ENCODE measurements around the gene CADPS.
"Not testable (repeated sequence)": the region's sequence is repeated elsewhere in the genome, so short reads cannot be mapped to it uniquely, and the experiment has no call there.

The CADPS gene

GRCh38 chr3:62585861-62586260 lies 289.4 kb downstream of the CADPS start:
- DNase-seq = no peak

DNA sequence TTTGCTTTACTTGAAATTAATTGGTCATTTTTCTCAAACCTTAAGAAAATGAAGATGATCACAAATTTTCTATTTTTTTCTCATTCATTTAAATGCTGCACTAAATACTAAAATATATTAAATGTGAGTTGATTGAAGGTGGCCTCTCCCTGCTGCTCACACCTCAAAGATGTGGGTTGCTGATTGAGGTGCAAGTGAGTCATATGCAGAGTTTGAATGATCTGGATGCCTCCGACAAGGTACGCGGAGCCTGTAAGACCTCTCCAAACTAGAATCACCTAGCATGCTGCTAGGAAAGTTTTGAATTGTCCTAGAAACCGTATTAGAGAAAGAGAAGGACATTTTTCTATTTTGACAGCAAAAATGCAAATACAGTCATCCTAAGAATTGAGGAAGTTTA lies 290.6 kb downstream of the CADPS start:
- DNase-seq = no peak

DNA sequence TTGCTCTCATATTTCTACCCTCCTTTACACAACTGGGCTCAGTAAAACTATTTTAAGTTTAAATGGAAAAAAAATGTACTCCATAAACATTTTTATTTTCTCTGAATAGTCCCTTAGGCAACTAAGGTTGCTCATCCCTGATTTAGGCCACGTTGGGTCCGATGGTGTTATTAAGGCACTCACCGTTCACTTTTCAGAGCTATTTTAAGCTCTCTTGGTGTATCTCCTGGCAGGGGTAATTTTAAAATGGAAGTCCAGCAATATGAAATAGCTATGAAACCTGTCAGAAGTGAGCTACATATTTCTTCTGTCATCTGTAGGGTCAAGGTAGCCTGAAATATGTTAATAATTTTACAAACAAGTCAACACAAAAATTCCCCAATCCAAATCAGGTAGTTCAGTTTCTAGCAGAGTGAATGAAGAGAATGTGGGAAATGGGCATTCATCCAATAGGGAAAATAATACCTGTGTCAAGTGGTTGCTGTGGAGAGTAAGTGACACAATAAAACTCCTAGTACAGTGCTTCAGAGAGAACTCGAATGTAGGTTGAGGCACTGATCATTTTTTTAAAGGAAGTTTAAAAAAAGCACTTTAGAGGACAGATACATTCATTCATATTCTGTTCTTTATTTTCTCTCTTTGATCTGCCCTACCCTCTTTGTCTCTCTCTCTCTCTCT lies 292.6 kb downstream of the CADPS start:
- peak; percentile 35 for DNase-seq

GRCh38 chr3:62580485-62580884 lies 294.7 kb downstream of the CADPS start:
- DNase-seq = not testable (repeated sequence)

DNA sequence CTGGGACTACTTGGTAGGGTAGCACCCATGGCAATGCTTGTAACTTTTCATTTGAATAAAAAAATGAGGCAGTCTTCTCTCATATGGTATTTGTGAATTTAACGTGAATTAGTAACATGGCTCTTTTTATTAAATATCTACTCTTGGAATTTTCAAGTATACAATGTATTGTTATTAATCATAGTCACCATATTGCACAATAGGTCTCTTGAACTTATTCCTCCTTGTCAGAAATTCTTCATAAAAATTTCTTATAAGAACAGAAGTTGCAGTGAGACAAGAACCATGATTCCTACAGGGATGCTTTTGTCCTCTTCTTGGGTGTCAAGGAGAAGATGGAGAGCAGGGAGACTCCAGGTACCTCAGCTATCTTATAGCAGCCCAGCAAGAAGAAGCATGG lies 298.1 kb downstream of the CADPS start:
- DNase-seq = no peak

DNA sequence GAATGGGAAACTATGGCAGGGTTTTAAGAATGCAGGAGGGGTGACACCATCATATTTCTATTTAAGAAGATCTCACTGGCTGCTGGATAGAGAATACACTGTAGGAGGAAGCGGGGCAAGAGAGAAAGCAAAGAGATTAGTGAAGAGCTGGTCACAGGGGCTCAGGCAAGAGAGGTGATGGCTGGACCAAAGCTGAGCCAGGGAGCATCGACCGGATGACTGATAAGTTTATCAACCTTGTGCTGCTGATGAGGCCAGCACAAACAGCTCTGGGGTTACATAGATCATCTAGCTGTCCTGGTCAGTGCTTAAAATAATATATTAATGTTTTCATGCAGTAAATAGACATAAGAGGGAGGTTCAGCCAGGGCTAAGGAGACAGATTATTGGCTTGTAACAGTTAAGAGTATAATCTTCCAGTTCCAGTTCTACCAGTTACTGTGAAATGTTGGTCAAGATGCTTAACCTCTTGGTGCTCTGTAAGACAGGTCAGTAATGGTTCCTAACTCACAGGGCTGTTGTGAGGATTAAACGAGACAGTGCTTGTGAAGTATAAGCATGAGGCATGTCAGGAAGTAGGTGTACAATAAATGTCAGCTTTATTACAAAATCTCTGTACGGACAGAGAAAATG lies 300.8 kb downstream of the CADPS start:
- DNase-seq = no peak

GRCh38 chr3:62571916-62572315 lies 303.3 kb downstream of the CADPS start:
- DNase-seq = no peak

- no peak for DNase-seq
Measured at GRCh38 chr3:62570888-62571287, 304.3 kb downstream of the CADPS start.

DNA sequence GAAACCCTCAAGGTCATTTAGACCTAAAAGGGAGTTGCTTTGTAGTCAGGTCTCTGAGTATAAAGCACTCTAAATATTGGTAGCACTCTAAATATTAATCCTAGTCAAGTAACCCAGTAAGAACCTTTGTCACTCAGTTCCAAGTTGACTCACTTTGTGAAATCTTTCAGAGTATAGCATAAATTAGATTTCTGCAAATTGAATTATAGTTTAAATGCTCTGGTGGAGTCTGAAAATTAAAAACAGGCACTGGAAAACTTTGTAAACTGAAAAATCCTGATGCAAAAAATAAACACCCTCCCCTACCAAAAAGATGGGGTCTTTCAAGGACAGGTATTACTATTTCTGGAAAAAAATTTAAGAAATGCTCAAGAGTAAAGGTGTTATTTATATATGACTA lies 305.6 kb downstream of the CADPS start:
- no peak for DNase-seq

GRCh38 chr3:62567097-62568021 lies 307.9 kb downstream of the CADPS start:
- no peak for DNase-seq

- no peak for DNase-seq
Measured at GRCh38 chr3:62566022-62566557, 309.1 kb downstream of the CADPS start.

DNA sequence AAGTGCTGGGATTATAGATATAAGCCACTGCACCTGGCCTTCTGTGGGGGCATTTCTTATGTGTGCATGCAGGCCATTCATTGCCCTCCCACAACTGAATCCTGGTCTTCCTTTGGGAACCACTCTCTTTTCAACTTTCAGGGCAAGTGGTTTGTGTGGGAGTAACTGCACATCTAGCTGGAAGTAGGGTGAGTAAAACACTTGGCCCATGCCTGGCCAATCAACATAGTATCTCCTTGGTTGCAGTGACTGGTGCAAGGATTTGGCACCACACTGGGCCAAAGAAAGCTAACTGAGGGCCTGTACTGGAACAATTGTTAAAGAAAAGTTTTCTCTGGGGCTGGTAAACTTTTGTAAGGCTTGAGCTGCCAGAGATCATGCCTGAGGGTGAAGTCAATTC lies 312.6 kb downstream of the CADPS start:
- DNase-seq = no peak

- DNase-seq = no peak
Measured at GRCh38 chr3:62562017-62562416, 313.2 kb downstream of the CADPS start.

DNA sequence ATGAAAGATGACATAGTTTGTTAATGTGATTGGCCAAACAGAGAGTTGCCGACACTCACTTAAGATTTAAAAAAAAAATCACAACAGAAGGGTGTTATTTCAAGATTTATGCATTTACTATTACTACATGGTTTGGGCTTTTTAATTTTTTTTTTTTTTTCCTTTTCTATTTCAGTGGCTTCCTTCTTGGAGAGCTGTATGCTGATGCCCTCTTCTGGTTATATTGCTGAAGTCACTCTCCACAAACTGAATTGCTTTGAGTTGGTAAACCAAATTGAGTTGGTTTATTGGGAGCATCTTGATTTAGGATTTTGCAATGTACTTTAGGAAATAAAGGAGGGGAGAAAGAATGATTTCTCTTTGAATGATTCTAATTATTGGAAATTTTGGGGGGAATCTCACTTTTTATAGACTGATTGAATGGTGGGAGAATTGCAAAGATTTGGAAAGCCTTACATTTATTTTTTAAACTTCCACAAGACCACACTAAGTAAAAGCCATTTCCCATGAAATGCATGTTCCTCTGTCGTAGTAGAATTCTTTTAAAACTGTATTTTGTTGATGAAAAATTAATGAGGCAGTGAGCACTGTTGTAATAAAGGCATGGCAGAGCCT lies 315.3 kb downstream of the CADPS start:
- peak; percentile 11 for DNase-seq

DNA sequence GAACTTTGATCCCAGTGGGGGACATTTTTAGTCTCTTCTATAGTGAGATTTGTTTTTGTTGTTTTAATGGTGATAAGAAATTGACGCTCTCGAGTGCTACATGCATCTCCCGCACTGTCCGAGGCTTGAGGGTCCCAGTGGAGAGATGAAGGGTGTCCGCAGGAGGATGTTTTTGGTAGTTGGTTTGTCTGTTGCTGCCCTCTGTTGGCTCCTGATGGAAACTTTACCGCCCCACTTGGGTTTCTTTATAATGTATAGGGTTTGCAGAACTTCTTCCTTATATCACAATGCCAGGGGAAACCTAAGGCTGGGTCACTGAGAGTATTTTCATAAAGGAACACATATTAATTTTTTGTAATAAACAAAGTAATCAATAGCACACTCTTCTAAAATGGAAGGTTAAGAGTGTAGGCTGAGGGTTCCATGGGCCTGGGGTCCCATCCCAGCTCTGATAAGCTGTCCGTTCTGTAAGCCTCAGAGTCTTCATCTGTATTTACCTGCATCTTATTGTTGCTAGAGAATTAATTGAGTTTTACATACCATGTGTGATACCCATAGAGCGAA lies 316.6 kb downstream of the CADPS start:
- DNase-seq = no peak

DNA sequence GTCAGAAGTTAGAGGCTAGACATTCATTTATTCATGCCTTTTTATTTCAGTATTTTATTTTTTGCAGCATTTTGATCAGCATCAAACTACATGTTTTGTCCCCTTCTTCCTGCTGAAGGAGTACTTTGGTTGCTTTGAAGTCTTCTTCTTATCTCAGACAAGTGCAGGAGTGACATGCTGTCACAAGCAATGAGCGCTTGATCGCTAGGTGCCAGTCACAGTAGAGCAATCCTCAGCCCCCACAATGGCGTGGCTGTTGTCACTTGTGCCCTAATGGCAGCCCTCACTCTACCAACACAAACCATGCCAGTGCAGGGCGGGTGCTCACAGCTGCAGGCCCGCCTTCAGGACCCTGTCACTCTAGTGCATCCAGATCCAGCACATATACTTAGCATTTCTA lies 317.2 kb downstream of the CADPS start:
- no peak for DNase-seq

DNA sequence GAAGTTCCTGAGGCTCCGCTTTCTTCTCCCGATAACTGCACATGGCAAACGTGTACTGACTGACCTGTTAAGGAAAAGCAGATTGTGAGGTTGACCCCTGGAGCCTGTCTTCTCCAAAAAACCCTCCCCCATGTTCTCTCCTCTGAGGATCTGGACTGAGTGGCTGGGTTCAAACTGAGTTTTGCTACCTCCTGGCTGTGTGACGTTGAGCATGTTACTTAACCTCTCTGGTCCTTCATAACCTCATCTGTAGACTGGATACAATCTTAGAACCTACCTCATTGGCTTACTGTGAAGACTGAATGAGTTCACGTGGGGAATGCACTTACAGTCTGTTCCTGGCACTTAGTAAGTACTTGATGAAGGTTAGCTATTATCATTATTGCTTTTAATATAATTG lies 317.8 kb downstream of the CADPS start:
- DNase-seq = no peak

GRCh38 chr3:62556121-62556815 lies 318.9 kb downstream of the CADPS start:
- no peak for DNase-seq

DNA sequence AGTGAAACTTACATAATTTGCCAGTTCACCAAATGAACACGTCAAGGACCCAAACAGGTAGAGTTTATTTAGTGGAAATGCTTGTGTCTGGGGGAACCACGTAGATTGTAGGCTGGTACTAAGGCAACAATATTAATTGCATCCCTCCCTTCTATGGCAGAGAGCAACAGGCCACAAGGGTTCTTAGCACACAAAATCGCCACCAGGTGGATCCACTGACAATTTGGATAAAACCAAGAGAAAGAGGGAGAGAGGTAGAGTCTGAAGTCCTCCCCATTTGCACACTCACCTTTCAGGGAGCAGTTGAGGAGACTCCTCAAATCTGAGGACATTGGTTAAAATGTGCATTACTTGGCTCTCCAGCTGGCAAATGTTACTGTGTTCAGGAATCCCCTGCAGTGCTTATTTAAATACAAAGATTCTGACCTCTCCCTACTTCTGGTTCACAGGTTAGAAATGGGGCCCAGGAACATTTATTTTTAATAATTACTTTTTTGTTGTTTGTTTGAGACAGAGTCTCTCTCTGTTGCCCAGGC lies 320.9 kb downstream of the CADPS start:
- no peak for DNase-seq

- no peak for DNase-seq
Measured at GRCh38 chr3:62553811-62554210, 321.4 kb downstream of the CADPS start.

GRCh38 chr3:62551556-62551955 lies 323.7 kb downstream of the CADPS start:
- DNase-seq = no peak

DNA sequence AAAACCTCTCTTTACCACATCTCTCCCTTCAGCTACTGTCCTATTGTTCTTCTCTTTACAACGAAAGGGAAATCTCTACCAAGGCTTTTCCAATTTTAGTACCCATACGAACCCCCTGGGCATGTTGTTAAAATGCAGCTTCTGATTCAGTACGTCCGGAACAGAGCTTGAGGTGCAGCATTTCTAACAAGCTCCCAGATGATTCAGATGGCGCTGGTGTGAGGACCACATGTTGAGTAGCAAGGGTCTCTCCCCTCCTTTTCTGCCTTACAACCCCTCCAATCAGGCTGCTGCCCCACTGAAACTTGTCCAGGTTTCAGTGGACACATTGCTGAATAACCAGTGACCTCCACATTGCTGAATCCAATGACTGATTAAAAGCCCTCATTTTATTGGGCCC lies 324.8 kb downstream of the CADPS start:
- DNase-seq = no peak

All from NCI-H1092 treated with DMSO at 0.1 percent for 48 hours (cell line).